HepG2 (cell line): ENCODE results near the gene PAK1. TPM values are rescaled to one million over a fixed set of nuclear protein-coding genes. Genes with fewer than 3 reads are reported as not detected.

ENCODE experiments used
- CBFB ChIP-seq: sonication (generic); formaldehyde crosslinking; IDR thresholded peaks from 2 replicates; pipeline ENCODE4 v1.4.0; 2020; ENCODE audit warnings: missing genetic modification reagents
- DNMT3B ChIP-seq: conservative IDR thresholded peaks from 2 replicates; pipeline ENCODE4 v1.6.1; 2016; ENCODE audit warnings: missing biosample characterization, control low read depth
- EEA1 ChIP-seq: sonication (generic); formaldehyde crosslinking; IDR thresholded peaks from 2 replicates; pipeline ENCODE4 v1.5.1; 2020; ENCODE audit warnings: mild to moderate bottlenecking, missing genetic modification reagents, borderline replicate concordance
- FOXC1 ChIP-seq: sonication (generic); formaldehyde crosslinking; IDR thresholded peaks from 2 replicates; pipeline ENCODE4 v1.8.0; 2022; ENCODE audit warnings: mild to moderate bottlenecking, missing genetic modification reagents, borderline replicate concordance
- FOXP1 ChIP-seq, 2 experiments: fragments of 450-650 bp in 1 of 2; IDR thresholded peaks; 2 replicates each; pipeline ENCODE4 v1.6.1; 2017 to 2018; ENCODE audit warnings: antibody characterized with exemption in 1 of 2
- HMG20A ChIP-seq: IDR thresholded peaks from 2 replicates; pipeline ENCODE4 v1.6.1; 2016; ENCODE audit warnings: borderline replicate concordance
- HNF4A ChIP-seq: sonication (generic); formaldehyde crosslinking; IDR thresholded peaks from 2 replicates; pipeline ENCODE4 v1.4.0; 2020; ENCODE audit warnings: missing genetic modification reagents
- IRX3 ChIP-seq: sonication (generic); formaldehyde crosslinking; IDR thresholded peaks from 2 replicates; pipeline ENCODE4 v1.8.1; 2023; ENCODE audit warnings: mild to moderate bottlenecking, low read depth, missing genetic modification reagents, borderline replicate concordance
- KDM1A ChIP-seq: IDR thresholded peaks from 2 replicates; pipeline ENCODE4 v1.6.1; 2016; ENCODE audit warnings: missing compliant biosample characterization
- LCORL ChIP-seq, 2 experiments: fragments of 450-650 bp in 1 of 2; sonication (generic) in 1 of 2; formaldehyde crosslinking in 1 of 2; IDR thresholded peaks; 2 replicates each; pipeline versions ENCODE4 v1.5.0 to v1.6.1; 2017 to 2020; ENCODE audit warnings: antibody characterized with exemption in 1 of 2, missing genetic modification reagents in 1 of 2
- MED1 ChIP-seq: sonication (generic); formaldehyde crosslinking; IDR thresholded peaks from 2 replicates; pipeline ENCODE4 v1.4.0; 2020; ENCODE audit warnings: missing genetic modification reagents
- MIER2 ChIP-seq: IDR thresholded peaks from 2 replicates; pipeline ENCODE4 v1.6.1; 2016; ENCODE audit warnings: missing biosample characterization, missing genetic modification reagents
- MYPOP ChIP-seq: sonication (generic); formaldehyde crosslinking; IDR thresholded peaks from 2 replicates; pipeline ENCODE4 v1.8.1; 2023; ENCODE audit warnings: mild to moderate bottlenecking, moderate library complexity, missing genetic modification reagents
- ZBED4 ChIP-seq: sonication (generic); formaldehyde crosslinking; IDR thresholded peaks from 2 replicates; pipeline ENCODE4 v1.4.0; 2020; ENCODE audit warnings: missing genetic modification reagents, borderline replicate concordance
- ZNF512 ChIP-seq: sonication (generic); formaldehyde crosslinking; IDR thresholded peaks from 2 replicates; pipeline ENCODE4 v1.4.0; 2020; ENCODE audit warnings: mild to moderate bottlenecking, missing genetic modification reagents
- ZNF513 ChIP-seq: sonication (generic); formaldehyde crosslinking; conservative IDR thresholded peaks from 2 replicates; pipeline ENCODE4 v1.5.0; 2020; ENCODE audit warnings: missing genetic modification reagents
- polyA plus RNA-seq, 8 experiments: library from polyadenylated mRNA; depleted of rRNA in 3 of 8; stranded (reverse) in 7 of 8; unstranded in 1 of 8; fragments of >200 nt; fragmentation: Illumina TruSeq in 4 of 8; extraction: Trizol in 4 of 8; gene quantifications; 2 replicates each; pipeline versions ENCODE4 v1.2.1 to v1.2.3, GENCODE V29; 2011 to 2016; ENCODE audit warnings: low read depth in 4 of 8, missing spikeins in 1 of 8, mixed read lengths in 1 of 8; ENCODE audit not compliant: insufficient read depth in 1 of 8
- total RNA-seq, 5 experiments: library from RNA; depleted of rRNA; stranded (reverse); fragments of >200 nt; fragmentation: Illumina TruSeq; extraction: Trizol; gene quantifications; 2 replicates each; pipeline ENCODE4 v1.2.3, GENCODE V29; 2016; ENCODE audit warnings: low read depth in 1 of 5

The PAK1 gene
- total and polyA plus RNA-seq, 2 of the 13 experiments (the other 11 are each of a cell fraction or from before 2014, with no cell fraction given), result 1.5 to 4.3 TPM

GRCh38 chr11:77473801-77474683, at the start of gene PAK1 (continued):
- TF ChIP-seq LCORL (IDR thresholded peaks at IDR 0.05) (no peak), LCORL (CRISPR knock-in tag; IDR thresholded peaks at IDR 0.05) (peak; percentile 71), MIER2 (CRISPR knock-in tag) (no peak), HMG20A (CRISPR knock-in tag) (no peak), FOXP1 (IDR thresholded peaks at IDR 0.05) (no peak), FOXP1 (CRISPR knock-in tag; IDR thresholded peaks at IDR 0.05) (no peak), MED1 (CRISPR knock-in tag) (no peak), CBFB (CRISPR knock-in tag) (0 out of 2 replicates have a peak, but pooled peaks have one; percentile 46), ZBED4 (no peak), DNMT3B (no peak), MYPOP (CRISPR knock-in tag) (no peak), FOXC1 (no peak), HNF4A (CRISPR knock-in tag) (no peak), KDM1A (CRISPR knock-in tag) (no peak), IRX3 (CRISPR knock-in tag) (no peak), ZNF513 (CRISPR knock-in tag) (no peak), EEA1 (CRISPR knock-in tag) (no peak), ZNF512 (CRISPR knock-in tag) (no peak)
